ENCODE measurements around the gene MUL1.
A peak's percentile ranks its signal among the peaks of the same experiment; 100 is the strongest.

The MUL1 gene

DNA sequence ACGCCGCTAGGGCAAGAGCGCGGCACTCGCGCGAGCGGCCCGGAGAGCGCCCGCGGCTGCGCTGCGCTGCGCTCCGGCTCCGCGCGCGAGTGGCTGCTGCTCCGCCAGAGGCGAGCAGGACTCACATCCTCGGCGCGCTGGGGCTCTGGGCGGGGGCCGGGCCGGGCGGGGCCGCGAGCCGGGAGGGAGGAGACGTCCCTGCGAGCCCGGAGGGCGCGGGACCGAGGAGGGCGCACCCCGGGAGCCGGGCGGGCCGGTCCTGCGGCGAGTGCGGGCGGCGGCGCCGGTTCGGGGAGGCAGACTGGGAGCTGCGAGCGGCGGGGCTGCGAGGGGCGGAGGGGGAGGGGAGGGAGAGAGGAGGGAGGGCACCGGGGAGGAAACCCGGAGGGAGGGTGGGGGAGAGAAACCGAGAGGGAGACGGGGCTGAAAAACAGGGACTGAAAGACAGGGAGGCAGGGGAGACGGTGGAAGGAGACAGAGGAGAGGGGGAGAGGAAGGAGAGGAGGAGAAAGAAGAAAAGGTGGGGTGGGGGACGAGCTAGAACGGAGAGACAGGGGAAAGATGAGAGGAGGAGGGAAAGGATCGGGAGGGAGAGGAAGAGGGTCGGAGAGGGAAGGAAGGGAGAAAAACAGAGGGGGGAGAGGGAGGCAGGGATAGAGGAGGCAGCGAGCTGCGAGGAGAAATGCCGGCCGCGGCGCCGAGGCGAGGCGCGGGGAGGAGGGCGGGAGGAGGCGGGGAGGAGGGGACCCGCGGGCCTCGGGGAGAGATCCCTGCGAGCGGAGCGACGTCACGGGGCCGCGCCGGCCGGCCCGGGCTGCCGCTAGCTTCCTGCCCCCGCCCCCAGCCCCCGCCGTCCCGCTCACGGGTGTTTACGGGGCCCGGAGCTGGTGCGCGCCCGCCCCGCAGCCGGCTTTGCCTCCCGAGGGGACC, 22.2 kb downstream of the MUL1 start, which contains the start of gene CAMK2N1:
Gene CAMK2N1, minus strand, starts transcription at position 684 of the 930 bp plus-strand sequence. CDS start 831 bp downstream, outside the sequence.
- peak; percentile 68 for DNase-seq (ENCODE audit: low spot score)

- DNase-seq (ENCODE audit: low spot score) = no peak
These were observed 23.2 kb downstream of the MUL1 start for GRCh38 chr1:20484519-20485462.

DNA sequence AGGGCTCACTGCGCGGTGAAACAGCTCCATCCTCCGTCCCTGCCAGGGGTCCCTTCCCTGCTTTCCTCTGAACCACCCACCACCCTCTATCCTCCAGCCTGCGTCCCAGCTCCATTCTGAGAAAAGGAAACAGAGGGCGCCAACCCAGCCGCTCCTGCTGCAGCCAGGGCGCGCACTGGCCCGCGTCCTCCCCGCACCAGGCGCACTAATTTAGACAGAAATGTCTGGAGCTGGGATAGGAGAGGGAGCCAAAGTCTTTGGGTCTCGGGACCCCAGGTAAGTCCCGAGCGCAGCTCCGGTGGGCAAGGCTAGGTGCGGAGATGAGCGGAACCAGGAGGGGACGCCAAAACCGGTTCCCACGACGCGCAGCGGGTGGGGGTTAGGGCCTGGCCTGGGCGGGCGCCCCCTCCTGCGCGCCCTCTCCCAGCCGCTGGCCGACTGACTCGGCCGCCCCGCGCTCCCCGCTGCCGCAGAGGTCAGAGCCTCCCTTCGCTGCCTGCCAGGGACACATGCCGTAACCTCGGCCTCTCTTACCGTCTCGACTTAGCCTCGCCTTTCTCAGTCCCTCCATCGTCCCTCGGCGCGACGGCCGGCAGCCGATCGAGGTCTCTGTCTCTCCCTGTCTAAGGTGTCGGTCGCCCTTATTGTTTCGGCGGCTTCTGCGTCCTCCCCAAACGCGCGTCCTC, 24.0 kb downstream of the MUL1 start:
- DNase-seq (ENCODE audit: low spot score) = peak; percentile 39

GRCh38 chr1:20483098-20483832, 24.7 kb downstream of the MUL1 start:
- peak; percentile 30 for DNase-seq (ENCODE audit: low spot score)

- DNase-seq (ENCODE audit: low spot score) = no peak
These were observed 26.1 kb downstream of the MUL1 start for GRCh38 chr1:20481643-20482498.

DNA sequence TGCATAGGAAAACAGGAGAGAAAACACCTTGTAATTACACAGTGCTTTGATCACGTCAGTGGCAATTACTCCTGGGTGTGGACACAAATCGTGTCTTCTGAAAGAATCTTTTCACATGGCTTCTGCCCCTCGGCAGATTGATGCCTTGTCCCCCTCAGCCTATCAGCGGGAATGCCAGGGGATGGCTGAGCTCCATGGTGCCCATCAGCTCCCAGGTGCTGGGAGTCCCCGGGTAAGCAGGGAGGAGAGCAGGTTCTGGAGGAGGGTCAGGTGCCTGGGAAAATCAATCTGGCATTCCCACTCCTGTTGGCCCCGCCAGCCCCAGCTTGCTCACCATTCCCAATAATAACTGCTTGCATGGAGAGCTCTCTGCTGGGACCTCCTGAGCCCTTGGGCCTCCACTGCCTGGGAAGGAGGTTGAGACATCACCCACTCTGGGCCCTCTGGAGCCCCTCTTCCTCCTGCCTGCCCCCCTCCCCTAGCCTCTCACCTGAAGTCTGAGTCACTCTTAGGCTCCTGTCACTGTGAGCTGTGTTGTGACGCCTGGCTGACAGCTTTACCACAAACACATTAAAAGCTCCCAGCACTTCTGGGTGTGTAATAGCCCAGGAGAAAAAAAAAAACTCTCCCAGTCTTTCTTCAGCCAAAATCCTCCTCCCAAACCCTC, 26.9 kb downstream of the MUL1 start:
- no peak for DNase-seq (ENCODE audit: low spot score)

DNA sequence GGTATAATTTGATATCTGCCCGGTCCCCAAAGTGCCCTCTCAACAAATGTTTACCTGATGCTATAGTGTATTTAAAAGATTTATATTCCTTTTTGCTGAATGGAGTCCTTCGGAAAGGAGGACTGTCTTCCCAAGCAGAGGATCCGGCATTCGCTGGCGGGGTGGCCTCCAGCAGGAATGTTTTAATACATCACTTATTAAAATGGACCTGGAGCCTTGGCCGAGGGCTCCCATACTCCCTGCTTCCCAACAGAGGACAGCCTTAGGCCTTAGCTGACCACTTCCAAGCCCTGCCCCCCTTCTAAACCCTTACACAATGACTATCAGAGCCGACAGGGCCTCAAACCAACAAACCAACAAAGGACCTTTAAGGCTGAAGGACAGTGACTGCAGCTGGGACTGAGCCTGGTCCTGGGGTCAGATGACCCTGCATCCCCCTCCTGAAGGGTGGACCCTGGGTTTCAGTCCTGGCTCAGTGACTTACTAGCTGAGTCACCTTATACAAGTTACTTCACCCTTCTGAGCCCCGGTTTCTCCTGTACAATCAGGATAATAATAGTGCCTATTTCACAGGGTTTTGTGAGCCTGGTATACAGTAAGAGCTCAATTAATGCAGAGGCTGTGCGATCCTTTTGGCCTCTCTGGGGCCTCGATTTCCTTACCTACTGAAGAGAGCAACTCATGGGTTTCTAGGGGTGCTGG, 27.6 kb downstream of the MUL1 start:
- DNase-seq (ENCODE audit: low spot score) = no peak

- no peak for DNase-seq (ENCODE audit: low spot score)
These were observed 28.1 kb downstream of the MUL1 start for GRCh38 chr1:20479840-20480239.

- no peak for DNase-seq (ENCODE audit: low spot score)
These were observed 29.8 kb downstream of the MUL1 start for GRCh38 chr1:20478057-20478635.

GRCh38 chr1:20477348-20478056, 30.4 kb downstream of the MUL1 start:
- no peak for DNase-seq (ENCODE audit: low spot score)

- no peak for DNase-seq (ENCODE audit: low spot score)
These were observed 31.5 kb downstream of the MUL1 start for GRCh38 chr1:20476265-20477038.

DNA sequence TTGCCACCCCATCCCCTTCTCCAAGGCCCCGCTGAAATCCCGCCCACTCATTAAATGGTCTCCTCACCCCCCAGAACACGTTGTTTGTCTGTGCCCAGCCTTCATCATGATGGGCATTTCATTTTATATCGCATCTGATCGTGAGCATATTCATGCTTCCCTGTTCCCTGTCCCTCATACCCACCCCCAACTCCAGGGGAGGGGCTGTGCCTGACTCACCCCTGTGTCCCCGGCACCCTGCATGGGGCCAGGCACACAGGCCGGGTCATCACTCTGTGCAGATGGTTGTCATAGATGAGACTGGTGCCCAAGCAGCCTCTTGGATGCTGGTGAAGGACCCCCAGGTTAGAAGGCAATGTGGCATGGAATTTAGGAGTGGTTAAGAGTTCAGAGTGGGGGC, 33.0 kb downstream of the MUL1 start:
- DNase-seq (ENCODE audit: low spot score) = no peak

DNA sequence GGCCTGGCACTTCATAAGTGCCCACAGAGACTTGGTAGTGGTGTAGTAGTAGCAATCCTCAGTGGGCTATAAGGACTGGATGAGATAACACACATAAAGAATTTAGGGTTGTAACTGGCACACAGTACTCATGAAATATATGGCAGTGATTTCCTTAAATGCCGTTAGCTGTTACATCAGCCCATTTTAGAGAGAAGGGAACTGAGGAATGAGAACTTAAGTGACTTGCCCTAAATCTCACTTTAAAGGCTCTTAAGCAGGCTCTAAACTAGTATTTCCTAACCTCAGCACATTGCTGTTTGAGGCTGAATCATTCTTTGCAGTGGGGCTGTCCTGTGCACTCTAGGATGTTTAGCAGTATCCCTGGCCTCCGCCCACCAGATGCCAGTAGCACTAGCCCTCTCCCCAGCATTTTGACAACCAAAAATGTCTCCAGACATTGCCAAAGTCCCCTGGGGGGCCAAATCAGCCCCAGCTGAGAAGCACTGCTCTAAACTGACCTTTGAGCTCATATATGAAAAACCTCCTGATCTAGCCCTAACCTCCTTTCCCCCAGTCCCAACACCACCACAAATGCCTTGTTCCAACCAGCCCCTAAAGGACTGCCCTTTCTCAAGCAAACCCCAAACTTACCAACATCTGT, 33.5 kb downstream of the MUL1 start:
- no peak for DNase-seq (ENCODE audit: low spot score)

- no peak for DNase-seq (ENCODE audit: low spot score)
These were observed 34.1 kb downstream of the MUL1 start for GRCh38 chr1:20473894-20474293.

- no peak for DNase-seq (ENCODE audit: low spot score)
These were observed 34.9 kb downstream of the MUL1 start for GRCh38 chr1:20472860-20473711.

DNA sequence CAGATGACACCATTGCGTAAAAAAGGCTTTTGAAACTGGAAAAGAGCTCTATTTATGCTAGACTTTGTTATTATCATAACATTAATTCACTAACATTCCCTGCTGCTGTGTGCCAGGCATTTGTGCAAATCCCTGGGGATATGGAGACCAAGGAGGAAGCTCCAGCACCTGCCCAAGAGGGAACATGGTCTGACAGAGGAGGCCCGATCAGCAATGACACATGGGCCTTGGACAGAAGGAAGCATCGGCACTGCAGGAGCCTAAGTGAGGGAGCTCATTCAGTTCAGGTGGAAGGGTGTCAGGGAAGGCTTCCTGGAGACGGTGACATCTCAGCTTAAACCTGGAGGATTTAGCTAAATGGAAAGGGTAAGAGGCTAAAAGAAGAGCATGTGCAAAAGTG, 35.8 kb downstream of the MUL1 start:
- DNase-seq (ENCODE audit: low spot score) = no peak
